Measurements from ENCODE around the gene LEPR.
A peak's percentile ranks its signal among the peaks of the same experiment; 100 is the strongest.

Gene LEPR

DNA sequence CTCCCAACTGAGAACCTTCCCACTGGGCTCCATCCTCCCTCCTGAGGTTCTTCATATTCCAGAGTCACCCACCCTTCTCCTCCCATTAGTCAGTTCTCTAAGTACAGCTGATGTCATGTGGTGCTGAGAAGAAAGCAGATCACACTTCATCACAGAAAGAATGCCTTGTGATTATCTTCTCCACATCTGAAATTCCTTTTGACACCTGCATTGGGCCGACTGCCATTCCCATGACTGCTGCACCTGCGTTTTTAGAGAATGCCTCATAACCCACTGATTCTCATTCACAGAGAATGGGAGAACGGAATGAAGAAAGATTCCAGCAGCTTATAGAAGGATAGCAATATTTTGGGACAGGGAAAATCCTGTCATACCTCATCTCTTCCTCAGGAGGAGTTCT lies 14.3 kb downstream of the LEPR start:
- no peak for DNase-seq (ENCODE audit: low read depth)
- no peak overlapping the region for H3K4me3 ChIP-seq (ENCODE audit: low read depth, low read length)
- no peak for TF ChIP-seq CTCF (conservative IDR thresholded peaks at IDR 0.05; ENCODE audit: low read depth, low read length)

DNA sequence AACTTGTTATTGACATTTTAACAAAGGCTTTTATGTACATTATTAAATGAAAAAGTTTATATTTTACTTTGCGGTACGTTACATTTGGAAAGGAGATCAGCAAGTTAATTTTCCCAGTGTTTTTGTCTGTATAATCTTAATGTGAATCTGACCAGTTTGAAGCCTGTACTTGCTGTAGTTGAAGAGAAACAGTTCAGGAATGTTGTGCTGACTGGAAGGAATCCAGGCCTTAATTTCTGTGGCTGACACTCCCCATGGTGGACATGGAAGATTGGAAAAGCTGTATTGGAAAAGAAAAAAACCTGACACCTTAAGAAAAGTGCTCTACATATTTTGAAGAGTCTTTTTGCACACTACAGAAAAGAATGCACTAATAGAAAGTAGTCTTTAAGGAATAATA lies 15.5 kb downstream of the LEPR start:
- no peak overlapping the region for H3K4me3 ChIP-seq (ENCODE audit: low read depth, low read length)
- no peak for TF ChIP-seq CTCF (conservative IDR thresholded peaks at IDR 0.05; ENCODE audit: low read depth, low read length)
- DNase-seq (ENCODE audit: low read depth), result peak; percentile 76

DNA sequence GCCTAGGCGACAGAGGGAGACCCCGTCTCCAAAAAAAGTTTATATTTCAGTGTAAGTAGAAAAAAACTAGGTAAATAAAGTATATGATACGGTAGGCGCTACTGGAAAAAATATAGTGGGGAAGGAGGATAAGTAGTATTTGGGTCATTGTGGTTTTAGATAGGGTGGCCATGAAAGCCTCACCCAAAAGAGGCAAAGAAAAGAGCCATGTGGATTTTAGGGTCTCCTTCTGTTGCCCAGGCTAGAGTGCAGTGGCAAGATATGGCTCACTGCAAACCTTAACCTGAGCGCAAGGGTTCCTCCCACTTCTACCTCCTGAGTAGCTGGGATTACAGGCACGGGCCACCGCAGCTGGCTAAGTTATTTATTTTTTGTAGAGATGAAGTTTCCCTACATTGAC lies 17.1 kb downstream of the LEPR start:
- H3K4me3 ChIP-seq (ENCODE audit: low read depth, low read length), result no peak overlapping the region
- TF ChIP-seq CTCF (conservative IDR thresholded peaks at IDR 0.05; ENCODE audit: low read depth, low read length), result no peak
- DNase-seq (ENCODE audit: low read depth), result no peak

DNA sequence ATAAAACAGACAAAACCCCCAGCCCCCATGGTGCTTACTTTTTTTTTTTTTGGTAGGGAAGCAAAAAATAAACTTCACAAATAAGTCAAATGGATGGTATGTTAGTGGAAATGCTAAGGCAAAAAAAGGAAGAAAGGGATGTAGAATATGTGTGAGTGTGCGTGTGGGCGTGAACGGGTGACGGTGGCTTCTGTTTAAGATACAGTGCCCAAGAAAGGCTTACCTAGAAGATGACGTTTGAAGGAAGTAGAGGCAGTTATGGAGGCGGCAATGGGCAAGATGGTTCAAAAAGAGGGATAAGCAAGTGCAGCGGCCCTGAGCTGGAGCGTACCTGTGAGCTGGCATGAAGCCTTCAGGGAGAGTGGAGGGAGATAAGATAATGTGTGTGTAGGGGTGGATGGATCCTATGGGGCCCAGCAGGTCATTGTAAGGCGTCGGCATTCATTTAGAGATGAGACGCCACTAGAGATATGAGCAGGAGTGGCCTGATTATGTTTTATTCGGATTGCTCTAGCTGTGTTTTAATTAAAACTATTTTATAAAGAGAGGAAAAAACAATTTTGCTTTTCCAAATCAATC lies 19.9 kb downstream of the LEPR start:
- TF ChIP-seq CTCF (conservative IDR thresholded peaks at IDR 0.05; ENCODE audit: low read depth, low read length), result no peak
- no peak overlapping the region for H3K4me3 ChIP-seq (ENCODE audit: low read depth, low read length)
- no peak for DNase-seq (ENCODE audit: low read depth)

DNA sequence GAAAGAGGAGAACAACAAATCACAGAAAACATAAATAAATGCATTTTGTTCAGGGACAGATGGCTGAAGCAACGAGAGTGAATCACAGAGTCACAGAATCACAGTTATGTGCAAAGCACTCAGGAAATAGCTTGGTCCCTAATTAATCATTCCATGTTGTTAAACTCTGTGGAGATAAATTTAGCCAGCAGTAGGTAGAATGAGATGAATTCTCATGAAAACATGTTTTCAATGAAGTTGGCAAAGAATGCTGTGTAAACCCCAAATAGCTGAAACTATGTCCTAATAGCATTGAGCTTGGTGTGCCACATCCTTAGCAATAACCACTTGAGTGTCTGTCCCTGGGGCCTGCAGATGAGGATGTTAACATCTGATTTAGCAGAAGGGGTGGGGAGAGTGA lies 20.4 kb downstream of the LEPR start:
- TF ChIP-seq CTCF (conservative IDR thresholded peaks at IDR 0.05; ENCODE audit: low read depth, low read length), result no peak
- DNase-seq (ENCODE audit: low read depth), result peak; percentile 13
- H3K4me3 ChIP-seq (ENCODE audit: low read depth, low read length), result no peak overlapping the region

- no peak for DNase-seq (ENCODE audit: low read depth)
- H3K4me3 ChIP-seq (ENCODE audit: low read depth, low read length), result no peak overlapping the region
- no peak for TF ChIP-seq CTCF (conservative IDR thresholded peaks at IDR 0.05; ENCODE audit: low read depth, low read length)
Observed at GRCh38 chr1:65441464-65441863, 21.0 kb downstream of the LEPR start.

DNA sequence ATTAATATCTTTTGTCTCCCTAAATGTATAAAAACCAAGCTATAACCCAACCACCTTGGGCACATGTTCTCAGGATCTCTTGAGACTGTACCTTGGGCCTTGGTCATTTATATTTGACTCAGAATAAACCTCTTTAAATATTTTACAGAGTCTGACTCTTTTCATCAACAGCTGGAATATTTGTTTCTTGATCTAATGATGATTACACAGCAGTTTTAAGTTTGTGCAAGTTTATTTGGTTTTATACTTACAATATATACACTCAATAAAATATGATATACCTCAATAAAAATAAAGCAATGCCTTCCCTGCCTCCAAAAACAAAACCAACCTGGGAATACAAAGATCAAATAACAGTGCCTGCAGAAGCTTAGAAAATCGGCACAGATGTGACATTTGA lies 22.0 kb downstream of the LEPR start:
- H3K4me3 ChIP-seq (ENCODE audit: low read depth, low read length), result no peak overlapping the region
- no peak for TF ChIP-seq CTCF (conservative IDR thresholded peaks at IDR 0.05; ENCODE audit: low read depth, low read length)
- DNase-seq (ENCODE audit: low read depth), result no peak

Data from choroid plexus epithelial cell (primary cell).